ENCODE data around the gene SERBP1. TPM values are rescaled to one million over a fixed set of nuclear protein-coding genes. Genes with fewer than 3 reads are reported as not detected.

The SERBP1 gene
- total and polyA plus RNA-seq, 2 of the 8 experiments (the other 6 are each of a cell fraction or from before 2014, with no cell fraction given): 229 to 536 TPM

GRCh38 chr1:67440339-67440738 lies 10.1 kb upstream of the SERBP1 start (continued):
- TF ChIP-seq BRCA1 (IDR thresholded peaks at IDR 0.05; ENCODE audit: low read depth, low read length): no peak
